Gastrocnemius medialis (tissue), 4 donors: Measurements from ENCODE around the gene ZNF180. TPM values are rescaled to one million over a fixed set of nuclear protein-coding genes. Genes with fewer than 3 reads are reported as not detected.

Experiments used
- ATAC-seq, 2 donors: fragments of 150-250 bp; one replicate each; pipeline ENCODE4 v1.9.1; 2016
- DNase-seq, 2 donors: peaks; one replicate each; pipeline ENCODE4 v3.0.0-alpha.2; 2019
- H3K27ac ChIP-seq, 4 donors: fragments of 200-600 bp; sonication (generic); 1 replicate in 1 of 4; 2 replicates in 3 of 4; pipeline ENCODE4 v1.5.1; 2016 to 2018; ENCODE audit warnings: mild to moderate bottlenecking in 2 of 4, moderate library complexity in 1 of 4
- H3K27me3 ChIP-seq, 3 donors: fragments of 200-600 bp; sonication (generic) in 2 of 3; 1 replicate in 1 of 3; 2 replicates in 2 of 3; pipeline versions ENCODE4 v1.5.1 to v1.6.0; 2016 to 2019; ENCODE audit warnings: mild to moderate bottlenecking in 1 of 3, moderate library complexity in 1 of 3
- H3K36me3 ChIP-seq, 2 donors: fragments of 200-600 bp; sonication (generic) in 1 of 2; one replicate each; pipeline ENCODE4 v1.5.1; 2017 to 2018
- H3K4me1 ChIP-seq, 2 donors: fragments of 200-600 bp; sonication (generic) in 1 of 2; one replicate each; pipeline ENCODE4 v1.5.1; 2016 to 2017; ENCODE audit warnings: mild to moderate bottlenecking in 2 of 2
- H3K4me3 ChIP-seq, 4 donors: fragments of 200-600 bp; sonication (generic) in 3 of 4; 1 replicate in 1 of 4; 2 replicates in 3 of 4; pipeline ENCODE4 v1.5.1; 2016 to 2019; ENCODE audit warnings: mild to moderate bottlenecking in 2 of 4
- H3K9me3 ChIP-seq, 3 donors: fragments of 200-600 bp; sonication (generic) in 2 of 3; 1 replicate in 1 of 3; 2 replicates in 2 of 3; pipeline ENCODE4 v1.5.1; 2016 to 2019
- POLR2A ChIP-seq, 2 donors: fragments of 450-650 bp; IDR thresholded peaks; one replicate each; pipeline ENCODE4 v1.6.1; 2017; ENCODE audit warnings: antibody characterized with exemption in 2 of 2, mild to moderate bottlenecking in 2 of 2, moderate library complexity in 2 of 2
- in situ Hi-C, 4 donors: fragments of 200-750 bp; cut with MboI; loops; one replicate each; pipeline versions ENCODE4 v1.15.0 to v1.8.0; 2017; ENCODE audit warnings: low sequenced_read_pairs in 4 of 4
- intact Hi-C: fragments of 100-400 bp; cut with DNase I; formaldehyde crosslinking; loops from one replicate; pipeline ENCODE4 v1.15.1; 2023; ENCODE audit warnings: low total_unique reads
- total RNA-seq, 4 donors: library from RNA; depleted of rRNA; stranded (reverse); fragments of >200 nt; gene quantifications; one replicate each; pipeline versions ENCODE4 v1.1.0 to v1.2.3, GENCODE V29; 2016
- TF ChIP-seq, protein P1 (sequence below), 5 experiments: fragments of 450-650 bp in 3 of 5; fragments of 200-600 bp in 2 of 5; sonication (generic) in 2 of 5; IDR thresholded peaks in 4 of 5; conservative IDR thresholded peaks in 1 of 5; 1 replicate in 4 of 5; 2 replicates in 1 of 5; pipeline ENCODE4 v1.5.1; 2016 to 2019; ENCODE audit warnings: antibody characterized with exemption in 5 of 5, mild to moderate bottlenecking in 3 of 5, moderate library complexity in 3 of 5

ZNF180 gene
- 10 to 100 TPM in 1 of 4 donors, 1 to 10 TPM in 3; 2.1 to 17.4 (median 5.1) TPM for total RNA-seq

DNA sequence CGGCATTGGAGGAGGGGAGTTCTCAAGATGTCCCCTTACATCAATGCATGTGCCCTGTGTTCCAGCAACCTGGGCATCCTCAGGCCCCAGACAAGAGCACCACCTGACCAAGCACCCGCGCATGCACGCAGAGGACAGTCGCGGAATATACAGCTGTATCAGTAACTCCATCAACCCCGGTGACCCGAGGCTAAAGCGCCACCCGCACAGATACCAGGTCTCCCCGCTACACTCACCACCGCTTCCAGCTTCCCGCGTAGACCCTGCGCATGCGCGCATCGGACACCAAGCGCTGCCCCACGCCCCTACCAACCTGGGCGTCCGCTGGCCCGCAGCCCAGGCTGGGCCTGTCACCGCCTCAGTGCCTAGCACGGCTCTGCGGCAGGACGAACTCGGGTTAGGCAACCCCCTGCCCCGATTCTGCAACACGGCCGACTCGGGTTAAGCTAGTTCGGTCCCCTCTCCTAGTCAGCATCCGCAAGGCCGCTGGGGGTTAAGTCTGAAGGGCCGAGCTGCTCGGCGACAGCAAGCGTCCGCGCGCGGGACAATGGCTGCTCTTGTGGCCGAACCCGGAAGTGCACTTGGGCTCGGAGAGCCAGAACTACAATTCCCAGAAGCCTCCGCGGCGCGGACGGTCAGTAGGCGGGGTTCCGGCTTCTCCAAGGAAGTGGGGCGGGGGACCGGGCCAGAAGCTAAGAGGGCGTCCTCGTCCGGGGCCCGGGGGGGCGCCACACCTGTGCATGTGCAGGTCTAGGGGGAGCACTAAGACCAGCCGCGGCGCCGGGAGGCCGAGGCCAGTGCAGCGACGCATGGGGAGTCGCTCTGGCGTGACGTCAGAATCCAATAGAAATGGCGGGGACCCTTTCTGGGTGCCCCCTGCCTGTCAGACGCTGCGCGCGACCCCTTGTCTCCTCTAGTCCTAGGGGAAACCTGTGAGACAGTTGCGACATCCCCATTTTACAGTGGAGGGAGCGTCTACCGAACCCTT lies at the start of gene ZNF180:
TSS of gene ZNF180 (minus strand) at position 561 of the 988 bp plus-strand sequence. CDS start 3,188 bp downstream, outside the sequence.
- TF ChIP-seq, protein P1, sequence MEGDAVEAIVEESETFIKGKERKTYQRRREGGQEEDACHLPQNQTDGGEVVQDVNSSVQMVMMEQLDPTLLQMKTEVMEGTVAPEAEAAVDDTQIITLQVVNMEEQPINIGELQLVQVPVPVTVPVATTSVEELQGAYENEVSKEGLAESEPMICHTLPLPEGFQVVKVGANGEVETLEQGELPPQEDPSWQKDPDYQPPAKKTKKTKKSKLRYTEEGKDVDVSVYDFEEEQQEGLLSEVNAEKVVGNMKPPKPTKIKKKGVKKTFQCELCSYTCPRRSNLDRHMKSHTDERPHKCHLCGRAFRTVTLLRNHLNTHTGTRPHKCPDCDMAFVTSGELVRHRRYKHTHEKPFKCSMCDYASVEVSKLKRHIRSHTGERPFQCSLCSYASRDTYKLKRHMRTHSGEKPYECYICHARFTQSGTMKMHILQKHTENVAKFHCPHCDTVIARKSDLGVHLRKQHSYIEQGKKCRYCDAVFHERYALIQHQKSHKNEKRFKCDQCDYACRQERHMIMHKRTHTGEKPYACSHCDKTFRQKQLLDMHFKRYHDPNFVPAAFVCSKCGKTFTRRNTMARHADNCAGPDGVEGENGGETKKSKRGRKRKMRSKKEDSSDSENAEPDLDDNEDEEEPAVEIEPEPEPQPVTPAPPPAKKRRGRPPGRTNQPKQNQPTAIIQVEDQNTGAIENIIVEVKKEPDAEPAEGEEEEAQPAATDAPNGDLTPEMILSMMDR (IDR thresholded peaks at IDR 0.05 in 4 of 5, conservative IDR thresholded peaks at IDR 0.05 in 1 of 5), result peak; percentile 73 to 83 (median 80)
- peak; percentile 58 to 64 for TF ChIP-seq POLR2A (IDR thresholded peaks at IDR 0.05)
- H3K9me3 ChIP-seq, result peaks cover 5 to 17% (median 12%) of the 10 kb centered on the region in 3 donors
- peaks cover 12 to 17% of the 10 kb centered on the region in 2 donors for H3K4me1 ChIP-seq
- in situ Hi-C loops (loop anchor here in 1 of 4 donors (10.0 kb wide), 1 partner anchor 195 kb away; the partner anchor contains the start of gene ZNF235), intact Hi-C loops (loop anchor here (1.0 kb wide), 3 partner anchors 288 to 673 kb away; partner anchors contain the start of genes ZNF227 and ZNF283)
- peak within 1 kb of the TSS; percentile 77 to 99 (median 88) for H3K4me3 ChIP-seq
- peak within 1 kb of the TSS; percentile 75 to 90 (median 82) for H3K27ac ChIP-seq
- no peaks in the 10 kb centered on the region for H3K27me3 ChIP-seq
- DNase-seq (peak; percentile 87 to 89), ATAC-seq (peak; percentile 99)
- peaks cover 2 to 31% of the 10 kb centered on the region in 2 donors for H3K36me3 ChIP-seq

GRCh38 chr19:44549507-44549906 lies 49.2 kb upstream of the ZNF180 start:
- Histone ChIP-seq H3K27me3 (no peaks in the 10 kb centered on the region), H3K4me1 (no peaks in the 10 kb centered on the region), H3K4me3 (no peak overlapping the region), H3K9me3 (no peaks in the 10 kb centered on the region), H3K27ac (no peak overlapping the region), H3K36me3 (no peaks in the 10 kb centered on the region)
- in situ Hi-C loops (no loop called here), intact Hi-C loops (no loop called here)
- TF ChIP-seq, protein P1 (IDR thresholded peaks at IDR 0.05 in 4 of 5, conservative IDR thresholded peaks at IDR 0.05 in 1 of 5), result no peak
- TF ChIP-seq POLR2A (IDR thresholded peaks at IDR 0.05), result no peak
- no peak for ATAC-seq
- no peak for DNase-seq

DNA sequence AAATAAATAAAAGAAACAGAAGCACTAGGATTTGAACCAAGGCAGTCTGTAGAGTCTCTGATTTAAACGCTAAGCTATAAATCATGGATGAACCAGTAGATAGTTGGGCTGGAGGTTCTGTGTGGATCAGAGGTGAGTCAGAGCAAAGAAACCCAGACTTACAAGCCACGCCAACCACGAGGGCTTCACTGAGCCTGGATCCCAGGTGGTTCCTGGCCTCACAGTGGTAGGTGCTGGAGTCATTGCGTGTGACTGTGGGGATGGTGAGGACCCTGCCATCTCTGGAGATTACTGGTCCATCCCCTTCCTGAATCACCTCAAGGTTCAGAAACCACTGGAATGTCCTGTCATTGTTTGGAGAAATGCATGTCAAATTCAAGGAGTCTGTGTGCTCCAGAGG lies 48.4 kb upstream of the ZNF180 start:
- intact Hi-C loops, result no loop called here
- Histone ChIP-seq H3K4me3 (no peak overlapping the region), H3K4me1 (no peaks in the 10 kb centered on the region), H3K9me3 (no peaks in the 10 kb centered on the region), H3K27ac (no peak overlapping the region), H3K27me3 (no peaks in the 10 kb centered on the region), H3K36me3 (no peaks in the 10 kb centered on the region)
- ATAC-seq (no peak), DNase-seq (no peak)
- in situ Hi-C loops, result no loop called here
- TF ChIP-seq, protein P1 (IDR thresholded peaks at IDR 0.05 in 4 of 5, conservative IDR thresholded peaks at IDR 0.05 in 1 of 5), result no peak

GRCh38 chr19:44544031-44544430 lies 43.7 kb upstream of the ZNF180 start:
- H3K27me3 ChIP-seq, result no peaks in the 10 kb centered on the region
- in situ Hi-C loops (no loop called here), intact Hi-C loops (no loop called here)
- DNase-seq, result no peak
- ATAC-seq, result no peak
- no peaks in the 10 kb centered on the region for H3K4me1 ChIP-seq
- H3K4me3 ChIP-seq, result no peak overlapping the region
- no peaks in the 10 kb centered on the region for H3K36me3 ChIP-seq
- TF ChIP-seq POLR2A (IDR thresholded peaks at IDR 0.05), result no peak
- no peaks in the 10 kb centered on the region for H3K9me3 ChIP-seq
- no peak overlapping the region for H3K27ac ChIP-seq

DNA sequence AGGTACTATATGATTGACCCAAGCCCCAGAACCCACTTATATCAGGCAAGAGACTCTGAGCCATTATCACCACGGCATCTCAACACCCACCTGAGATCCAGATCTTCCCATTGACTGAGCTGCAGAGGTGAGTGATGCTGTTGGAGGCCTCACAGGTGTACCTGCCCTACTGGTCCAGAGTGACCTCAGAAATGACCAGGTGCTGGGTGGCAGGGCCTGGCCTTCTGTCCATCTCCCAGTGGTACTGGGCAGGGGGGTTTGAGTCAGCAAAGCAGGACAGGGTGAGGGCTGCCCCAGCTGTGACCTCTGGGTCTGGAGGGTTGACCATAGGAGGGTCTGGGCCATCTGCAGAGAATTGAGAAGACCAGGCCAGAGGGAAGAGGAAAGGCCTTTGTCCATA lies 42.3 kb upstream of the ZNF180 start:
- Histone ChIP-seq H3K9me3 (no peaks in the 10 kb centered on the region), H3K36me3 (no peaks in the 10 kb centered on the region), H3K4me1 (no peaks in the 10 kb centered on the region), H3K27ac (no peak overlapping the region), H3K27me3 (no peaks in the 10 kb centered on the region), H3K4me3 (no peak overlapping the region)
- ATAC-seq (no peak), DNase-seq (no peak)
- in situ Hi-C loops, result no loop called here
- intact Hi-C loops, result no loop called here
- TF ChIP-seq, protein P1 (IDR thresholded peaks at IDR 0.05 in 4 of 5, conservative IDR thresholded peaks at IDR 0.05 in 1 of 5), result no peak
- no peak for TF ChIP-seq POLR2A (IDR thresholded peaks at IDR 0.05)
